ENCODE results near the gene DUSP28.

The DUSP28 gene

GRCh38 chr2:240605867-240606743, 45.9 kb downstream of the DUSP28 start:
- H3K4me3 ChIP-seq (replicated peaks; ENCODE audit: low read depth, low read length): no peak overlapping the region
- TF ChIP-seq CTCF (IDR thresholded peaks at IDR 0.05; ENCODE audit: low read length, missing control alignments): no peak
- no peak for DNase-seq (ENCODE audit: low read depth)

GRCh38 chr2:240611601-240612210, 51.5 kb downstream of the DUSP28 start:
- H3K4me3 ChIP-seq (replicated peaks; ENCODE audit: low read depth, low read length): no peak overlapping the region
- DNase-seq (ENCODE audit: low read depth): no peak
- no peak for TF ChIP-seq CTCF (IDR thresholded peaks at IDR 0.05; ENCODE audit: low read length, missing control alignments)
